HepG2 (cell line): ENCODE results near the gene UBE3D.

Source experiments
- ARNT ChIP-seq: fragments of 450-650 bp; IDR thresholded peaks from 2 replicates; pipeline ENCODE4 v1.6.1; 2017
- BRD4 ChIP-seq: sonication (generic); formaldehyde crosslinking; IDR thresholded peaks from 2 replicates; pipeline ENCODE4 v1.4.0; 2020; ENCODE audit warnings: missing genetic modification reagents
- E2F5 ChIP-seq: sonication (generic); formaldehyde crosslinking; conservative IDR thresholded peaks from 2 replicates; pipeline ENCODE4 v1.4.0; 2020; ENCODE audit warnings: missing genetic modification reagents
- GTF2F1 ChIP-seq: fragments of 150-350 bp; IDR thresholded peaks from 2 replicates; pipeline ENCODE4 v1.6.1; 2014; ENCODE audit warnings: low read length
- NFIC ChIP-seq: IDR thresholded peaks from 2 replicates; pipeline ENCODE4 v1.6.1; 2012; ENCODE audit warnings: mild to moderate bottlenecking, low read length, inconsistent platforms
- PBX3 ChIP-seq: sonication (generic); formaldehyde crosslinking; IDR thresholded peaks from 2 replicates; pipeline ENCODE4 v1.8.1; 2023; ENCODE audit warnings: missing genetic modification reagents, inconsistent platforms, borderline replicate concordance
- POLR2A ChIP-seq, 2 experiments: IDR thresholded peaks; 2 replicates each; pipeline ENCODE4 v1.6.1; 2011; ENCODE audit warnings: low read depth in 2 of 2, low read length in 2 of 2, mild to moderate bottlenecking in 1 of 2, moderate library complexity in 1 of 2; ENCODE audit not compliant: insufficient read depth in 1 of 2
- ZNF143 ChIP-seq: sonication (generic); formaldehyde crosslinking; IDR thresholded peaks from 2 replicates; pipeline ENCODE4 v1.4.0; 2020; ENCODE audit warnings: missing genetic modification reagents
- ZNF335 ChIP-seq: sonication (generic); formaldehyde crosslinking; IDR thresholded peaks from 2 replicates; pipeline ENCODE4 v1.4.0; 2020; ENCODE audit warnings: missing genetic modification reagents
- ZNF580 ChIP-seq: IDR thresholded peaks from 2 replicates; pipeline ENCODE4 v1.6.1; 2016; ENCODE audit warnings: low read depth, borderline replicate concordance
- ZNF709 ChIP-seq: sonication (generic); formaldehyde crosslinking; IDR thresholded peaks from 2 replicates; pipeline ENCODE4 v1.5.0; 2020; ENCODE audit warnings: mild to moderate bottlenecking, missing genetic modification reagents
- ZSCAN25 ChIP-seq: sonication (generic); formaldehyde crosslinking; IDR thresholded peaks from 2 replicates; pipeline ENCODE4 v1.8.0; 2022; ENCODE audit warnings: mild to moderate bottlenecking, missing genetic modification reagents
- TF ChIP-seq, protein P1 (sequence below): sonication (generic); formaldehyde crosslinking; IDR thresholded peaks from 2 replicates; pipeline ENCODE4 v1.5.0; 2020; ENCODE audit warnings: mild to moderate bottlenecking, missing genetic modification reagents, moderate library complexity
- TF ChIP-seq, protein P2 (sequence below): sonication (generic); formaldehyde crosslinking; IDR thresholded peaks from 2 replicates; pipeline ENCODE4 v1.4.0; 2020; ENCODE audit warnings: missing genetic modification reagents

- TF ChIP-seq PBX3: no peak
- TF ChIP-seq GTF2F1: no peak
- TF ChIP-seq, protein P1, sequence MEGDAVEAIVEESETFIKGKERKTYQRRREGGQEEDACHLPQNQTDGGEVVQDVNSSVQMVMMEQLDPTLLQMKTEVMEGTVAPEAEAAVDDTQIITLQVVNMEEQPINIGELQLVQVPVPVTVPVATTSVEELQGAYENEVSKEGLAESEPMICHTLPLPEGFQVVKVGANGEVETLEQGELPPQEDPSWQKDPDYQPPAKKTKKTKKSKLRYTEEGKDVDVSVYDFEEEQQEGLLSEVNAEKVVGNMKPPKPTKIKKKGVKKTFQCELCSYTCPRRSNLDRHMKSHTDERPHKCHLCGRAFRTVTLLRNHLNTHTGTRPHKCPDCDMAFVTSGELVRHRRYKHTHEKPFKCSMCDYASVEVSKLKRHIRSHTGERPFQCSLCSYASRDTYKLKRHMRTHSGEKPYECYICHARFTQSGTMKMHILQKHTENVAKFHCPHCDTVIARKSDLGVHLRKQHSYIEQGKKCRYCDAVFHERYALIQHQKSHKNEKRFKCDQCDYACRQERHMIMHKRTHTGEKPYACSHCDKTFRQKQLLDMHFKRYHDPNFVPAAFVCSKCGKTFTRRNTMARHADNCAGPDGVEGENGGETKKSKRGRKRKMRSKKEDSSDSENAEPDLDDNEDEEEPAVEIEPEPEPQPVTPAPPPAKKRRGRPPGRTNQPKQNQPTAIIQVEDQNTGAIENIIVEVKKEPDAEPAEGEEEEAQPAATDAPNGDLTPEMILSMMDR (CRISPR knock-in tag): no peak
- no peak for TF ChIP-seq BRD4 (CRISPR knock-in tag)
- no peak for TF ChIP-seq ZNF580
- no peak for TF ChIP-seq ZNF709
- no peak for TF ChIP-seq E2F5 (CRISPR knock-in tag)
- TF ChIP-seq ZSCAN25 (CRISPR knock-in tag): no peak
- TF ChIP-seq ARNT: no peak
- TF ChIP-seq ZNF335 (CRISPR knock-in tag): no peak
- TF ChIP-seq POLR2A (IDR thresholded peaks at IDR 0.05; ENCODE audit: insufficient read depth in 1 of 2, low read depth in 2 of 2, low read length in 2 of 2): no peak
- TF ChIP-seq NFIC: no peak
- TF ChIP-seq, protein P2, sequence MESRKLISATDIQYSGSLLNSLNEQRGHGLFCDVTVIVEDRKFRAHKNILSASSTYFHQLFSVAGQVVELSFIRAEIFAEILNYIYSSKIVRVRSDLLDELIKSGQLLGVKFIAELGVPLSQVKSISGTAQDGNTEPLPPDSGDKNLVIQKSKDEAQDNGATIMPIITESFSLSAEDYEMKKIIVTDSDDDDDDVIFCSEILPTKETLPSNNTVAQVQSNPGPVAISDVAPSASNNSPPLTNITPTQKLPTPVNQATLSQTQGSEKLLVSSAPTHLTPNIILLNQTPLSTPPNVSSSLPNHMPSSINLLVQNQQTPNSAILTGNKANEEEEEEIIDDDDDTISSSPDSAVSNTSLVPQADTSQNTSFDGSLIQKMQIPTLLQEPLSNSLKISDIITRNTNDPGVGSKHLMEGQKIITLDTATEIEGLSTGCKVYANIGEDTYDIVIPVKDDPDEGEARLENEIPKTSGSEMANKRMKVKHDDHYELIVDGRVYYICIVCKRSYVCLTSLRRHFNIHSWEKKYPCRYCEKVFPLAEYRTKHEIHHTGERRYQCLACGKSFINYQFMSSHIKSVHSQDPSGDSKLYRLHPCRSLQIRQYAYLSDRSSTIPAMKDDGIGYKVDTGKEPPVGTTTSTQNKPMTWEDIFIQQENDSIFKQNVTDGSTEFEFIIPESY (CRISPR knock-in tag): no peak
- TF ChIP-seq ZNF143: no peak
Measured at GRCh38 chr6:82889143-82889542, 176.5 kb downstream of the UBE3D start.
